CD4-positive, alpha-beta T cell treated with Interleukin-6 at 100 ng/mL for 8 hours (primary cell): ENCODE results near the gene SPNS3.

Experiments
- DNase-seq: peaks from one replicate; pipeline ENCODE4 v3.0.0-alpha.2; 2020; ENCODE audit warnings: mixed read lengths, low spot score

SPNS3 gene

DNA sequence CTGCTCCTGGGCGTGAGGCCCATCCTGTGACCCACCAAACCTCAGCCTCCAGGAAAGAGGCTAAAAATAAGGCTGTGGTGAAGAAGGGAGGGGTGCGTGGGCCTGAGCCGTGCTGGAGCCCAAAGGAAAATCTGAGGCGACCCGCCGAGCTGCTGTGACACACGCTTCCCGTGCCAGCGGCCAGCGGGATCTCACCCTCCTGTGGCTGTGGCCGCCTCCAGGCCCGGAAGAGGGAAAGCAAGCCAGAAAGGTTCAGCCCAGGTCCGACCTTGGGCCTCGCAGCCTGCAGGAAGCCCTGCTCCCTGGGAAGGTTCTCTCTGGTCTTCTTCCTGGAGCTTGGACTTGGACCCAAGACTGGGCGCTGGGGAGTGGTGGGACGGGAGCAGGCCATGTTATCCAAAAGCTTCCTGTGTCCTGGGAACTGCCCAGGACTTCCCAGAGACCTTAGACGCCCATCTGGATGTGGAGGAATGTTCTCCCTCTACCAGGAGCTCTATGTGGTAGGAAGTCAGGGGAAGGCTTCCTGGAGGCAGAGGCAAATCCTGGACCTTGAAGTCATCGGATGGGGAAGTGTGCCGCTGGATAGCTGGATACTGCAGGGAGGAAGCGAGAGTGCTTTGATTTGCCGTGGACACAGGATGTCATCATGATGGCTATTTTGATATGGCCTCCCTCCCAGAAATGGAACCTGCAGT, 76.3 kb downstream of the SPNS3 start:
- no peak for DNase-seq

DNA sequence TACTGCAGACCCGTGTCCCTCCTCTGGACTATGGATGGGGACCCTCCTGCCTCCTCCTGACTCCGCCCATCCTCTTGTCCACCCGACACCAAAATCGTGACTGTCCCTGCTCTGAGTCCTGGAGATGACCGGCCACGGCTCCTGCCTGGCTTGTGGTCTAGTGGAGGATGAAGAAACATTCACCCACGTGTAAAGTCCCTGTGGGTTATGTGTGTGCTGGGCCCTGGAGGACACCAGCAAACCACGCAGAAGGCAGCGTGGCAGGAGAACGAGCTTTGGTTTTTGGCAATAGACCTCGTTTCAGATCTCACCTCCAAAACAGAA, 76.8 kb downstream of the SPNS3 start:
- no peak for DNase-seq

DNA sequence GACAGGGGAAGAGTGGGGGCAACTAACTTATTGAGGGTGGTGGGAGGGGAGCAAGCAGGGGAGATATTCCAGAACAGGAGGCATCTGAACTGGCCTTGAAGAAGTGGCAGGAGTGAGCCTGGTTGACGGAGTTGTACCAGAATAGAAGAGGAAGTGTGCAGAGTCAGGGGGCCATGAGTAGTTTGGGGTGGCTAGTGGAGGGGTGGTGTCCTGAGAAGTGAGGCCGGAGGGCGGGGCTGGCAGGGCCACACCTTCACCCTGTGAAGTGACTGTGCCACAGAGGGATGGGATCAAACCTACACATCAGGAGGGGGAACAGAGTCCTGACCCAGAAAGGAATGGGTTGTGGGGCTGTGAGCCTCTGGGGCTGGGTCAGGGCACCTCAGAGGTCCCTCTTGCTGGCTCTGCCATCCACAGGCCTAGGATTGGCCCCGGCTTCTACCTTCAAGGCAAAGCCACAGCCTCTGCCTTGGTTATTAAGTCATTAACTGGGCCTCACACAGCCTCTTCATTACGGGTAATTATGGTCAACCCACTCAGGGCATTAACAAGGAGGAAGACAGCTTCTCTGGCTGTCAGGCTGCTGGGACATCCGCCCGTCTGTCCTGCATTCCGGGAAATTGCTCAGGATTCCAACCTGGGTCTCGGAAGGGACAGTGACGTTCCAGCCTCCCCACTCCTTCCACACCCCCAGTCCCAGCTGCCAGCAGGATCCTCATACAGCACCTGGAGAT, 77.6 kb downstream of the SPNS3 start:
- no peak for DNase-seq

DNA sequence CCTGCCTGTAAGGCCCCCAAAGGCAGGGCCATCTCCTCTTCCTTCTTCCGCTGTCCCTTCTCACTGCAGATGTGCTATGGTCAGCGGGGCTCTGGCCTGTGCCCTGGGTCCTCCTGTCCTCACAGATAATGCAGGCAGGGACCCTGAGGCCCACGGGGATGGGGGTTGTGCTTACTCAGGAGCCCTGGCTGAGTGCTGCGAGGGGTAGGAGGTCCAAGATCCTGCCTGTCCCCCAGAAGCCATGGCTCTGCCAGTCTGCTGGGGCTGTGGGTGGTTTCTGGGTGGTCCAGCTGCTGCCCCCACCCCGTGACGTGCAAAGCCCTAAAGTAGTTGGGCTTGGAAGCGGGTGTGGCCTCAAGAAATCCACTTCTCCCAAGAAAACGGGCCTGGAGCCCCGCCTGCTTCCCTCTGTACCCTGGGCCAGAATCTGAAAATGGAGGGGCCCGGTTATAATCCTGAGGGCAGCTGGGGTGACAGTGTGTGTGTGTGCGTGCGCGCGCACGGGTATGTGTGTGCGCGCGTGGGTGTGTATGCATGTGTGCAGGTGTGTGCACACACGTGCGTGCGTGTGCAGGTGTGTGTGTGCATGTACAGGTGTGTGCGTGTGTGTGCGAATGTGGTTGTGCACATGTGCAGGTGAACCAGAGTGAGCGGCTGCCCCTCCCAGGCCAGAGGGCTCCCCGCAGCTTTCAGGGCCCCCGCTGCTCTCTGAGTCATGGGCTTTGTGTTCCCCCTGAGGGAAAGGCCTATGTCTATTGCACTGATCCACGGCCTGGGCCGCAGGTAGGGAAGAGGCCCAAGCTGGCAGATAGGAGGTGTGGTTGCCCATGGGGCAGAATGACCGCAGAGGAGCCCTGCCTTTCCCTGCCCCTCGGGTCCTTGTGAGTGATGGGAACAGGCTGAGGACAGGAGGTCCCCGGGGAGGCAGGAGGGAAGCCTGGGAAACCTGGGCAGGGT, 78.7 kb downstream of the SPNS3 start:
- DNase-seq, result no peak

DNA sequence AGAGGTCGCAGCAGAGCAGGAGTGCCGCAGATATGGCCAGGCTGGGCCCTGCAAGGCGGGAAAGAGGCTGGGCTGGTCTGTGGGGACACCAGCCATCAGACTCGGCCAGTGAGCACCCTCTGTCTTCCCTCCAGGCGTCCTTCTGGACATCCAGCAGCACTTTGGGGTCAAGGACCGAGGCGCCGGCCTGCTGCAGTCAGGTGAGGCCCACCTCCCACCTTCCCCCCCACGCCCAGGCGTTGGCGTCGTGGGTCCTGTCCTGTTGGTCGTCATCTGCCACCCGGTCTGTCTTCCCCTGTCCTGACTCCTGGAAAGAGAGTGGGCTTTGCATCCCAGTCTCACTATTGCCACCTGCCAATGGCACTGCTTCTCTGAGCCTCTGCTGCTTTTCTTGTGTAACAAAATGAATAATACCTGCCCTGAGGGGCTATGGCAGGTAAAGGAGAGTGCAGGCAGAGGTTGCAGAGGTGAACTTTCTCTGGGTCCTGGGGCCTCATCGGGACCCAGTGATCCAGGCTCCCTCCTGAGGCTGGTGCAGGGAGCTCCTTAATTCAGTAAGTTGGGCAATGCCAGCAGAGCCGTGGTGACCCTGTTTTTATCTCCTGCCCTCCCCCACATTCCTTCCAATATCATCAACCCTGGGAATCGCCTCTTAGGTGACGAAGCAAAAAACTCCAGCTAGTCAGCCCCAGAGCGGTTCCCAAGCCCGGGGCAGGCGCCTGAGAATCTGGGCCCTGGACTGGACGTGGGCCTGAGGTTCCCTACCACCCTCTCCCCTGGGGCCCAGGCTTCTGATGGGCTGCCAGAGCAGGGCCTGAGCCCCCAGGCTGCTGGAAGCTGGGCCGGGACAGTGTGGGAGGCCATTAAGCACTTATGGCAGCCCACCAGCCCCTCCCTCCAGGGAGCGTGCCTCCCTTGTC, 79.6 kb downstream of the SPNS3 start:
- DNase-seq, result no peak

DNA sequence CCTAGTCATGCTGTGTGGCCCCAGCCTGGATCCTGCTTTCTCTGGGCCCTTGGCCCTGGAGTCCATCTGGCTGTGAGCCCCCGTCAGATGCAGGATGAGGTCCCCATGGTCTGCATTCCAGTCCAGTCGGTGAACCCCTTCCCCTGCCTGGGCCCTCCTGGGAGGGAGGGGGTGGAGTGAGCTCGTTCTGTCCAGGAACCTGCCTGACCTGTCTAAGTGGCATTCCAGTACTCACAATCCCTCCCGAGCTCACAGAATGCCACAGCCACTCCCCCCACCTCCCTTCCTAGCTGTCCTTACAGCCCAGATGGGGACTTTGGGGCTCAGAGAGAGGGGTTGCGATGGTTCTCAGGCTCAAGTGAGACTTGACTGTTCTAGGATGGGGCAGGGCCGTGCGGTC, 80.5 kb downstream of the SPNS3 start:
- no peak for DNase-seq

DNA sequence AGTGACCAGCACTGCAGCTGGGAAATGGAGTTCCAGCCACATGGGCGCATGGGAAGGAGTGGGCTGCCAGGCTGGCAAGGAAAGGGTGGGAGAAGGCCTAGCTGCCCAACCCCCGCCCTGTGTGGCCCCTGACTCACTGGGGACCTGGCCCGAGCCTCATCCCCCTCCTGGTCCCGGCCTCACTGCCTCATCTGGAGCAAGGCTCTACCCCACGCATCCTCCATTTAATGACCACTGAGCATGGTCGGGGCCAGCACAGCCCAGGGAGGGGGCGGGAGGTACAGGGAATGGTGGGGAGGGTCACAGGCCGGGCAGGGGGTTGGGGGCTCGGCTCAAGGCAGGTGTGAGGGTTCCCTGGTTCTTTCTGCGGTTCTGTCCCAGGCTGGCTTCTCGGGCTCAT, 81.0 kb downstream of the SPNS3 start:
- no peak for DNase-seq

DNA sequence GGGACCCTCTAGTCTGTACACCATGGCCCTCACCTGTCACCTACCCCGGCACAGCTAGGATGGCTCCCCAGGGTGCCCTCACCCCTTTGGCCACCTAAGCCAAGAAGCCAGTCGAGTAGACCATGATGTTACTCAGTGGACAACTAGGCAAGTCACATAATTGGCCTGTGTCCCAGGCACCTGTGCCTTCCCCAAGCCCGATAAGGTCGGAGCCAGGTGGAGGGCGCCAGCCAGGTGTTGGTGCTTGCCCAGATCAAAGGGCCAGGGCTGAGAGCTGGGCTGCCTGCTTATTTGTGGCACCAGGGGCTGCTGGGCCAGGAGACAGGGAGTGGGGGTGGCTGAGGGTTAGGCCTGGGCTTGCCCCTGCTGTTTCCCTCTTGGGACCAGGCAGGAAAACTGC, 81.8 kb downstream of the SPNS3 start:
- no peak for DNase-seq

DNA sequence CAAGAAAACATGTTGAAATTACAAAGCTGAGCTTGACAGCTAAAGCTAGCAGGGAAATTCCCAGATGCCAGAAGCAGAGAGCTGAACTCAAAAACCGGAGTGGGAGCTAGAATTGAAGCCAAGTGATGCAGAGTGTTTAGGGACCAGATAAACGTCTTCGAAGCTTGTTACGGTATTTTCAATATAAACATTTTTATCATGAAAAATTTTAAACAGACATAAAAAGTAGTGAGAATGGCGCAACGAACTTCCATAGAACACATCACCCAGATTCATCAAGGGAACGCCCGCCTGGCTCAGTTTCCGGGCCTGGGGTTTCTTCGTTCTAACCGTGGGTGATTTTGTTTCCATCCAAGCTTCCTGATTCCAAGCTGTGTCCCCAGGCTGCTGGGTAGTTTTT, 83.0 kb downstream of the SPNS3 start:
- no peak for DNase-seq

DNA sequence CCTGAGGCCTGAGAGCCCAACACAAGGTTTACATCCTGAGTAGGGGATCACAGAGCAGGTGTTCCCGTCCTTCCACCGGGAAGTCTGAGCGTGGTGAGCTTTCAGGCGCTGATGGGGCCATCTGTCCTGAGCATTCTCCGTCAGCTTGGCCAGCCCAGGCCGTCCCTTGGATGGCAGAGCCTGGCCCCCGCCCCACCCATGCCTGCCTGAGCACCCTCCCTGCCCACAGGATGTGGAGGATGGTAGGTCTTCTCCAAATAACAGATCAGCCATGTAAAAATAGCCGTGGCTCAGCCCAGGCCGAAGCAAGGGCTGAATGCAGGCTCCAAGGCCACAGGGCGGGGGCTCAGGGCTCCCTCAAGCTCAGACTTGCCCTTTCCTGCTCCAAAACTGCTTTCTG, 85.2 kb downstream of the SPNS3 start:
- DNase-seq, result no peak

DNA sequence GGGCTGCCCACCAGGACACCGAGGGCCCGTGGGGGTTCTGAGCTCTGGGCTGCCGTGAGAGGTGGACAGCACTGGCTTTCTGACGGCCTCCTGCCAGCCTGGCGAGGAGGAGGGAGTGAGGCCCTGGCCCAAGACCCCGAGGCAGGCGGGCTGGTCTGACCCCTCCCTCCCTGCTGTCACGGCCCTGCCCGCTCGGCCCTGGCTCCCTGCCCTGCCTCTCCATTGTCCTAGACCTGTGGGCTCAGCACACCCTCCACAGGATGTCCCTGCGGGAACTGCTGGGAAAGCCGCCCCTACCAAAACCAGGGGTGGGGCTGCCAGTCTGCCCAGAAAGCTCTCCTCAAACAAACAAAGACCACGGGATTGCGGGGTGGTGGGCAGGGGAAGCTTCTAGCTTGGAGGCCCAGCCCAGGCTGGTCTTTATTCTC, 85.6 kb downstream of the SPNS3 start:
- DNase-seq, result no peak

DNA sequence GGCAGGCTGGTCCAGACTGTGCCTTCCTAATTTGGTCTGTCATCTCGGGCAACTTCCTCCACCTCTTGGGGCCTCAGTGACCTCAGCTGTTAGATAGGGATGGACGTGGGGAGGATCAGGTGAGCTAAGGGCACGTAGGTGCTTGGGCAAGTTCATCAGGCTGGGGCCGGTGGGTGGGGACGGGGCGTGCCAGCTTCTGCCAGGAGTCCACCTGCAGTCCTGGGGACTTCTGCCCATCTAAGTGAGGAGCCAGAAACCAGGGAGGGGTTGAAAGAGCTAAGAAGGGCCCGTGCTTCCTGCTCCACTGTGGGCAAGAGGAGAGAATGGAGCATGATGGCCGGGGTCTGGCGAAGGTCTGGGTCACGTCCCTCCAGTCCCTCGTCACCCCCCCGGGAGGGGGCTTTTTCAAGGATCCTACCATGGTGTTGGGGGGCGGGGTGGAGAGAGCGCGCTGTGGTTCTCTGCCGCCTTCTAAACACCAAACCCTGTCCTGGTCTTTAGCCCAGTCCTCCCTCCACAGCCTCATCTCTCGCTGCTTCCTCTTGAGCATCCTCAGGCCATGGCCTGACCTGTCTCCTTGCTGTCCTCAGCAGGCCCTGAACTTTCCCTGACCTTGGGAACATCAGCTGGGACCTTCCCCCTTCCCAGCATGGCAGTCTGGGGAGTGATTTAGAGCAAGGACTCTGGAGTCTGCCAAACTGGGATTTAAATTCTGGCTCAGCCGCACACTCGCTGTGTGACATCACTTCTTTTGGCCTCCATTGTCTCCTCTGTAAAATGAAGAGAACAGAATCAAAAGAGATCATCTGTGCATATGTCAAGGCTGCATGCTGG, 86.5 kb downstream of the SPNS3 start:
- no peak for DNase-seq

DNA sequence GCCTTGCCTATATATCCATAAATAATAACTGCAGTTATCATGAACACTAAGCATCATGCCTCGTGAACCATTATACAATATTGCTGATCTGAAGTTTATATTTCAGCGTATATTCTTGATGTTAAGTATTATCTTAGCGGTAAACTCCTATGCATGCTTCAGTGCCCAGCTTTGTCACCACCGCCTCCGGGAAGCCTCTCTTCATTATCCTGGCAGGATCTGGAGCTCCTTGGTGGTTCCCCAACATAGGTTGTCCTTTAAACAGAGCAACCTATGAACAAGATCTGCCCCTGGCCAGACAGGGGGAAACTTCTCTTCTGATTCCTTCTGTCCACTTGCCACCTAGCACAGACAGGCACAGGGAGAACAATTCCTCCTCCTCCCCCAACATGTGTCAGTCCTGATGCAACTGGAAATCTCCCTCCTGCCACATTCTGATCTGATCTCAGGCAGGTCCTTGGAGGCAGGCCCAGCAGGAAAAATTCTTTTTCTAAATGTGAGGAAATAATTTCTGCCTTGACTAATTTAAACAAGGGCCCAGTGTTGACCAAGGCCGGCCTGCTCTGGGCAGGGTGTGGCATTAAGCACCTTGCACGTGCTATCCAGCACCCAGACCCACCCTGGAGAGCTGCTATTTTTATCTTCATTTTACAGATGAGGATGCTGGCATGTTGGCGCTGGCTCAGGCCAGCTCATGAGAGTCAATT, 87.3 kb downstream of the SPNS3 start:
- DNase-seq, result no peak

DNA sequence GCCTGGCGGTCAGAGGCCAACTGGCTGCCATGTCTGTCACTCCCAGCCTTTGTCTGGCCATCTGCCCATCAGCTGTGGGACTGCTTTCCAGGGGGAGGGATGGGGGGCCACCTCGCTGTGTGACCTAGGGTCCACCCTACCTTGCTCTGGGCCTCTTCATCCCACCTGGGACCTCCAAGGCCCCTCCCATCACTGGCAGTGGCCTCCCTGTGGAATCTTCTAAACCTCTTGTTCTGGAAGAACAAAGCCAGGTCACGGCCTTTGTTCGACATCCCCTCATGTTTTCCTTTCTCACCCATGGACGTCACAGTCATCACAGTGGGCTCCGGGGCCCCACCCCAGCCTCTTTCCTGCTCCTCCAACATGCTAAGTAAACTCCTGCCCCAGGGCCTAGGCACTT, 88.9 kb downstream of the SPNS3 start:
- DNase-seq, result no peak

DNA sequence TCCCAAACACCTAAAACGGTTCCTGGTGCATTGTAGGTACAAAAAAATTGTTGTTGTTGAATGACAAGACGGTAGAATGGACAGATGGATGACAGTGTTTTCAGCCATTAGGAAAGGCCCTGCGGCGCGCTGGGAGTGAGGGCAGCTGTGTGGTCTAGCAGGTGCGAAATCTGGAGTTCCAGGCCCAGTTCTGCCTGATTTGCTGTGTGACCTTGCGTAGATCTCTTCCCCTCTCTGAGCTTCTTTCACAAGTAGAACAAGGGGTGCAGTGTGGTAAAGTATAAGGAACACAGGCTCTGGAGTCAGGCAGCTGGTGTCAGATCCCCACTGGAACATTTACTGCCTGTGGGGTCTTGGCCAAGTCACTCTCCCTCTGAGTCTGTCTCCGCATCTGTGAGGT, 90.2 kb downstream of the SPNS3 start:
- DNase-seq, result no peak

DNA sequence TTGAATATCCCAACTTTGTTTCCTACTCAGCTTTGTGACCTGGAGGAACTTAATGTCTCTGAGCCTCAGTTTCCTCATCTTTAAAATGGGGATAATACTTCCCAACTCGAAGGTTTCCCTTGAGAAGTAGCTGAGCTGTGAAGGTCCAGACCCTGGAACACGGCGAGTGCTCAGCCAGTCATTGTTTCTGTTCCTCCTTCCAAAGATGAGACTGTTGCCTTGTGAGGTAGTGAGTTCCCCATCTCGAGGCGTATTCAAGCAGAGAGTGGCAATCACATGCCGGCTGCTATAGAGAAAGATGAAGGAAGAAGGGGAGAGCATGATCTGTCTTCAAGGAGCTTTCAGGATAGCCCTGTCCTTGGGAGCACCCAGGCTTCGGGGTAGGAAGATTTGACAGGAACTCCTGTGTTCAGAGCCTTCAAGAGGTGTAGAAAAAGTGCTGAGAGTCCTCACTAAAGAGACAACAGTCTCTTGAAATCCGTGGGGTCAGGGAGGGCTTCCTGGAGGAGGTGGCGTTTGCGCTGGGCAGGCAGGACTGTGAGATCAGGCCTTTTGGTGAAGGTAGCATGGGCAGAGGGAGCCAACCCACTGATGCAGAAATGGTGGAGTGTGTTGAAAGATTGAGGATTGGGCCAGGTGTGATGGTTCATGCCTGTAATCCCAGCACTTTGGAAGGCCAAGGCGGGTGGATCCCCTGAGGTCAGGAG, 92.1 kb downstream of the SPNS3 start:
- no peak for DNase-seq

DNA sequence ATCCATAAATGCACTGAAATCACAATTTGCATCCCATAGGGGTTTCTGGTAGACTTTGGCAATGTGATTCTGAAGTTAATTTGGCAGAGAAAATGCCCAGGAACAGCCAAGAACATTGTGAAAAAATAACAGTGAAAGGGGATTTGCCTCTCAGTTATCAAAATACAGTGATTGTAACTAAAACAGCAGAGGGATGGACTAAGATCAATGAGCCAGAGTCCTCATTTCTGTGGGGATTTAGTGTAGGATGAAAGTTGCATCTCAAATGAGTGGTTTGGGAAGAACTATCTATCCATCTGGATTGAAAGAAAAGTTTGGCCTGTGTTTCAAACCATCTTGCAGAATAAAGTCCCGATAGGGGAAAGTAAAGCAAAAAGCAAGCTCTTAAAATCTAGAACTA, 93.4 kb downstream of the SPNS3 start:
- no peak for DNase-seq

DNA sequence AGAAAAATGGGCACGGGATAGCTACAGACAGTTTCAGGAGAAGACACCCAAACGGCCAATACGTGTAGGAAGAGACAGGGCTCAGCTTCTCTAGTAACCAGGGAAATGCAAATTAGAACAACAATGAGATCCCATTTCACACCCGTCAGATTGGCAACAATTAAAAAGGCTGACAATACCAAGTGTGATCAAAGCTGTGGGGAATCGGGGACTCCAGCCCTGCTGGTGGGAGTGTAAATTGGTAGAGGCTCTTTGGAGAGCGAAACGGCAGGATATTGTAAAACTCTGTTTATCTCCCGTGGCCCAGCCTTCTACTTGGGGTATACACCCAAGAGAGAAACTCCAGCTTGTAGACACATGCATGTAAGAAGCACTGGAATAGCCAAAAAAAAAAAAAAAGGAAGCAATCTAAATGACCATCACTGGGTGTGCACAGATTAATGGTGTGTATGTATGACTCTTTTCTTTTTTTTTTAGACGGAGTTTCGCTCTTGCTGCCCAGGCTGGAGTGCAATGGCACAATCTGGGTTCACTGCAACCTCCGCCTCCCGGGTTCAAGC, 93.9 kb downstream of the SPNS3 start:
- DNase-seq, result no peak

DNA sequence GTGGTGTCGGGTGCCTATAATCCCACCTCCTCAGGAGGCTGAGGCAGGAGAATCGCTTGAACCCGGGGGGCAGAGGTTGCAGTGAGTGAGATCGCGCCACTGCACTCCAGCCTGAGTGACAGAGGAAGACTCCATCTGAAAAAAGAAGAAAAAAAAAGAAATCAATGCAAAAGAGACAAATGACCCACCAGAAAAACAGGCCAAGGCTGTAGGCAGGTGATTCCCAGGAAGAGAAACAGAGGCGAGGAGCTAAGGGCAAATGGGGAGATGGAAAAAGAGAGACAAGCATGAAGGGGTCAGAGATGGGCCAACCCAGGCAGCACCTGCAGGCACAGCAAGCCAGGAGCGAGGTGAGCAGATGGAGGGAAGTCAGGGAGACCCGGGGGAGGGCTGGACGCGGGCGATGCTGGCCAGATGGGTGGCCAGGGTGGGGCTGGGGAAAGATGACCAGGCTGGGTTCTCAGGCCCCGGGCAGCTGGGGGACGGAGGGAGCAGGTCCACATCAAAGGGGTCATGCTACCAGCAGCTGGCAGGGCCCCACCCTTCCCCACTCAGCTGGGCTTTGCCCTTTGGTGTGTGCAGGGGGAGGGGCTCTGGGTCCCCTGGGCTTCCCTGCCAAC, 95.9 kb downstream of the SPNS3 start:
- no peak for DNase-seq
